ENCODE results near the gene PRDM16.

PRDM16 gene

DNA sequence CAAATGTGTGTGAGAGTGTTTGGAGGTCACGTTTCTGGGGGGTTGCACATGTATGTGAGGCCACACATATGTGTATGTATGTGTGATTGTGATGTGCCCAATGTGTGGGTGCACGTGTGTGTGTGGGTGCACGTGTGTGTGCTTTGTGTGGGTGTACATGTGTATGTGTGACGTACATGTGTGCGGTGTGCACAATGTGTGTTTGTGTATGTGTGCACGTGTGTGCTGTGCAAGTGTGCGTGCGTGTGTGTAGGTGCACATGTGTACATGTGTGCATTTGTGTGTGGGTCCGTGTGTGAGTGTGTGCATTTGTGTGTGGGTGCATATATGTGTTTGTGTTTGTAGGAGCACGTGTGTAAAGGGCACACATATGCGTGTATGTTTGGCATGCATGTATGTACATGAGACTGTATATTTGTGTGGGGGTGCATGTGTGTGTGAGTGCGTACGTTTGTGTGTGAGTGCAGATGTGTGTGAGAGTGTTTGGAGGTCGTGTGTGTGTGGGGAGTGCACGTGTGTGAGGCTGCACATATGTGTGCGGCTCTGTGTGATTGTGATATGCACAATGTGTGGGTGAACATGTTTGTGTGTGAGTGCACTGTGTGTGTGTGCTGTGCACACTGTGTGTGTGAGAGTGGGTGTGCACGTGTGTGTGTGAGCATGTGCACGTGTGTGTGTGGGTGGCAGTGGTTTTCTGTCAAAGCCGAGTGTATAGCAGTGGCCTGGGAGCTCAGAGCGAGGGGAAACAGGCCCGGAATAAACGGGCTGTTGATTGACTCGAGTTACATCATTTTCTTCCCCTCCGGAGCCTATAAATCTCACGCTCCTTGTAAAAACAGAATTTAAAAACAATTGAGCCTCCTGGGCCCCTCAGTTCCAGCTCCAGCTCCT, 252.8 kb downstream of the PRDM16 start:
- Histone ChIP-seq H3K27me3 (ENCODE audit: control insufficient read depth, insufficient read depth, low read length) (no peaks in the 10 kb centered on the region), H3K9ac (ENCODE audit: low read depth, low read length) (no peak overlapping the region), H3K4me2 (ENCODE audit: low read length) (no peak overlapping the region), H3K9me3 (replicated peaks; ENCODE audit: low read length) (no peaks in the 10 kb centered on the region), H3K4me3 (ENCODE audit: low read length) (no peak overlapping the region), H3K4me1 (ENCODE audit: control insufficient read depth, insufficient read depth, low read length) (peaks cover 11% of the 10 kb centered on the region), H3K36me3 (ENCODE audit: insufficient read depth, low read length) (no peaks in the 10 kb centered on the region)

DNA sequence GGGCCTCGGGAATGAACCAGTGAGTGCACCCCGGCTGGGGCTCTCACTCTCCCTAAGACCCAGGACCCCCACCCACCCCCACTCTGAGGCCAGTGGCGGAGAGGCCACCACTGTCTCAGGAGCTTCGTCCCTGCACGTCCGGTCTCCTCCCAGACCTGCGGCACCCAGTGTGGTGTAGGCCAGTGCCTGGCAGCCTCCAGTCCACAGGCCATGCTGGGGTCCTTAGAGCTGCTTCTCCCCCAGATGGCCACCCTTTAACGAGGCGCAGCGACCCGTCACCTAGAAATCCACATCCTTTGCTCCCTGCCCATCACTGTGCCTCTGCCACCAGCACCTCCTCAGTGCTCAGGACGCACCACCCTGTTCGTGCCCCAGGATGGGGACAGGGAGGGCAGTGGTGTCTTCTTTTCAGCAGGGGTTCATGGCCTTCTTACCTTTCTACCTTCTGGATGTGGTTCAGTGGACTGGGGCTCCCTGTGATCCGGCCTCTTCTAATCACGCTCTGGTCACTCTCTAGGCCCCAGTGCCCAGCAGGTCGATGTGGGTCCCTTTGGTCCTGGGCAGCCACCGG, 253.5 kb downstream of the PRDM16 start:
- no peaks in the 10 kb centered on the region for H3K27me3 ChIP-seq (ENCODE audit: control insufficient read depth, insufficient read depth, low read length)
- no peaks in the 10 kb centered on the region for H3K36me3 ChIP-seq (ENCODE audit: insufficient read depth, low read length)
- no peak overlapping the region for H3K4me2 ChIP-seq (ENCODE audit: low read length)
- H3K9me3 ChIP-seq (replicated peaks; ENCODE audit: low read length), result no peaks in the 10 kb centered on the region
- H3K4me3 ChIP-seq (ENCODE audit: low read length), result no peak overlapping the region
- H3K9ac ChIP-seq (ENCODE audit: low read depth, low read length), result no peak overlapping the region
- H3K4me1 ChIP-seq (ENCODE audit: control insufficient read depth, insufficient read depth, low read length), result peaks cover 11% of the 10 kb centered on the region

DNA sequence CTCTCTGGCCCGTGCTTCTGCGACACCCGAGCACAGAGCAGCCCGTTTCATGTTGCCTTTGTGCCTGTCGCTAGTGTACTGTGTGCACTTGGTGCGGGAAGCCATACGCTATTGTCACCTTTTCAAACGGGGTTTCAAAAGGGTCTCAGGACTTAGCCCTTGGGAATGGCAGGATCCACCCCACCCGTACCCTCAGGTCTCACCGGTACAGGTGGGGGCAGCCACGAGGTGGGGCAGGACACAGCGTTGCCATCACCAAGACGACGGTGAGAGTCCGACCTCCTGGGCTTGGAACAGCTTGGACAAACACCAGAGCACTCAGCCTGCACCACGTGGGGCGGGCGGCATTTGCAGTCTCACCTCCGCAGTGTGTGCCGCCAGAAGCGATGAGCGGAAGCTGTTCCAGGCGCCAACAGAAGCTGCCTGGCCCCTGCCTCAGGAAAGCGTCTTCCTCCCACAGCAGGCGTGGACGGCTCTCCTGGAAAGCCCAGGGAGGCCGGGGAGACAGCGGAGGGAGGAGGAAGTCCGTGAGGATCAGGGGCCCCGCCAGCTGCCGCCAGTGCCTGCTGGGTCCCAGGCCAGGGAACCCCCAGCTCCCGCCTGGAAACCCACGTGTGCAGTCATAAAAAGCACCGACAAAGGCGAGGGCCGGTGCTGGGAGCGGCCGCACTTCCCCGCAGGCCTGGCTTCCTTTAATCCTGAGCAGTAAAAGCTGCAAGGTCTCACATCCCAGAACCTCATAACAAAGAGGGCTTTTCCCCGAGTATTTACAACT, 254.2 kb downstream of the PRDM16 start:
- Histone ChIP-seq H3K36me3 (ENCODE audit: insufficient read depth, low read length) (no peaks in the 10 kb centered on the region), H3K4me3 (ENCODE audit: low read length) (no peak overlapping the region), H3K27me3 (ENCODE audit: control insufficient read depth, insufficient read depth, low read length) (no peaks in the 10 kb centered on the region), H3K9me3 (replicated peaks; ENCODE audit: low read length) (no peaks in the 10 kb centered on the region), H3K9ac (ENCODE audit: low read depth, low read length) (no peak overlapping the region), H3K4me2 (ENCODE audit: low read length) (no peak overlapping the region), H3K4me1 (ENCODE audit: control insufficient read depth, insufficient read depth, low read length) (peaks cover 11% of the 10 kb centered on the region)

DNA sequence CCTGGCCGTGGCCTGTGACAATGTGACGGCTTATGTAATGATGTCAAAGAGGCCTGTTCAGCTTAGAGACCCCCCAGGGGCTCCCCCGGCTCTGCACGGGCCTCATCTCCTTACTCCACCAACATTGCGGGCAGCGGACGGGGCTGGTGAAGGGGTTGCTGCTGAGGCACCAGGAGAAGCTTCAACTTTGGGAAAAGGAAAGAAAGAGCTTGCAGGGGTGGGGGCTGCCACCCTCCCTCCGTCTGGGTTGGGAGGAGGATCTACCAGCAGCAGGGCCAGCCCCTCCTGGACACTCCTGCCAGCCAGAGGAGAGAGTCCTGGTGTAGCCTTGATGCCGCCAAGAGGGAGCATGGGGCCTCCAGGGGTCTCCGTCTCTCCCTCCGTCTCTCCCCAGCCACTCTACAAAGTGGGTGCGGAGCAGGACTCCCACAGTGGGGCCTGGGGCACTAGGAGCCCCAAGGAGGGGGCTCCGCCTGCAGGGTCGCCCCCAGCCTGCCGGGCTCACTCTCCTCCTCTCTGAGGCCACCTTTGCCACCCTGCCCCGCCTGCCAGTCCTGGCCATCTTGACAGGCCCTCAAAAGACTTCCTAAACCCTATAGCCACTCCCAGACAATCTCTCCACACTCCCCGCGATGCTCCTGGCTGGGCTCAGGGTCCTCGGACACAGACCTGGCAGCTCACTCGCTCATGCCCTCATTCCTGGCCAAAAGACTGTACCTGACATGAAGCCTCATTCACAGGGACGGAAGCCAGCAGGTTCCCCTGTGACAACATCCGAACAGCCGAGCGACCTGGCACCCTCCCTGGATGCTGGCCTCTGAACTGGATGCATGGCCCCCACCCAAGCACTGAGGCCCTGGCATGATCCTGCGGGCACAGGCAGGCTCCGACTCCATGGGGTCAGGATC, 255.0 kb downstream of the PRDM16 start:
- H3K9ac ChIP-seq (ENCODE audit: low read depth, low read length), result no peak overlapping the region
- H3K27me3 ChIP-seq (ENCODE audit: control insufficient read depth, insufficient read depth, low read length), result no peaks in the 10 kb centered on the region
- H3K36me3 ChIP-seq (ENCODE audit: insufficient read depth, low read length), result no peaks in the 10 kb centered on the region
- H3K4me3 ChIP-seq (ENCODE audit: low read length), result no peak overlapping the region
- H3K4me2 ChIP-seq (ENCODE audit: low read length), result no peak overlapping the region
- no peaks in the 10 kb centered on the region for H3K9me3 ChIP-seq (replicated peaks; ENCODE audit: low read length)
- peaks cover 11% of the 10 kb centered on the region for H3K4me1 ChIP-seq (ENCODE audit: control insufficient read depth, insufficient read depth, low read length)

DNA sequence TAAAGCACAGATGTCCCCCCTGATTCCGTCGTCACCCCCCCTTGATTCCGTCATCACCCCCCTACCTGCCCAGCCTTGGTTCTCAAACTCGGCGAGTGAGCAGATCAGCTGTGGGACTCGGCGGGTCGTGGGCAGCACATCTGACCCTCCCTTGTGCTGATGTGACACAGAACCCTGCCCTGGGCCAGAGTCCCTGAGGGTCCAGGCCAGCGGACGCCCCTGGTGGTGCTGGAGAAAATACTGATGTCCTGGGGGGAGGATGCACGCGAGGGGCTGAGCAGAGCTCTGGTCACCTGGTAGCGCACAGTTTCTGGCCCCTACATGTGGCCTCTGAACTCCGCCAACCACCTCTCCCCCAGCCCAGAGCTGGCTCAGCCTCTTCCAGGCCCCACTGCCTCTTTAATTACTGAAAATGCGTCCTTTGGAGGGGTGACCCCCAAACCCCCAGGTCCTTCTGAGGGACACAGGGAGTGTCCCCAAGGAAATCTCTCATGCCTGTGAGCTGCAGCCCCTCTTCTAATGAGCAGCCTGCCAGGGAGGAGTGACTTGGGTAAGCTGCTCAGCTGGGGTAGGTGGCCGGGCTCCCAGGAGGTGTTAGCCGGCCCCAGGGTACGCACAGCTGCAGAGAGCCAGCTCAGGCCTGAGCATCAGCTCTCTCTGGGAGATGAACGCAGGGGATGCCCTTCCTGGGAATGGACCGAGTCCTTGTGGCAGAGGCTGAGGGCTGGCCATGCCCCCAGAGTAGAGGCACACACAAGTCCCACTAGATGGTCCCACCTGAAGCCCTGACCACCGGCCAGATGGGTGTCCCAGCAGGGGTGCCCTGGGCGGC, 255.9 kb downstream of the PRDM16 start:
- Histone ChIP-seq H3K36me3 (ENCODE audit: insufficient read depth, low read length) (no peaks in the 10 kb centered on the region), H3K27me3 (ENCODE audit: control insufficient read depth, insufficient read depth, low read length) (no peaks in the 10 kb centered on the region), H3K9me3 (replicated peaks; ENCODE audit: low read length) (no peaks in the 10 kb centered on the region), H3K9ac (ENCODE audit: low read depth, low read length) (no peak overlapping the region), H3K4me1 (ENCODE audit: control insufficient read depth, insufficient read depth, low read length) (peaks cover 11% of the 10 kb centered on the region), H3K4me2 (ENCODE audit: low read length) (no peak overlapping the region), H3K4me3 (ENCODE audit: low read length) (no peak overlapping the region)

DNA sequence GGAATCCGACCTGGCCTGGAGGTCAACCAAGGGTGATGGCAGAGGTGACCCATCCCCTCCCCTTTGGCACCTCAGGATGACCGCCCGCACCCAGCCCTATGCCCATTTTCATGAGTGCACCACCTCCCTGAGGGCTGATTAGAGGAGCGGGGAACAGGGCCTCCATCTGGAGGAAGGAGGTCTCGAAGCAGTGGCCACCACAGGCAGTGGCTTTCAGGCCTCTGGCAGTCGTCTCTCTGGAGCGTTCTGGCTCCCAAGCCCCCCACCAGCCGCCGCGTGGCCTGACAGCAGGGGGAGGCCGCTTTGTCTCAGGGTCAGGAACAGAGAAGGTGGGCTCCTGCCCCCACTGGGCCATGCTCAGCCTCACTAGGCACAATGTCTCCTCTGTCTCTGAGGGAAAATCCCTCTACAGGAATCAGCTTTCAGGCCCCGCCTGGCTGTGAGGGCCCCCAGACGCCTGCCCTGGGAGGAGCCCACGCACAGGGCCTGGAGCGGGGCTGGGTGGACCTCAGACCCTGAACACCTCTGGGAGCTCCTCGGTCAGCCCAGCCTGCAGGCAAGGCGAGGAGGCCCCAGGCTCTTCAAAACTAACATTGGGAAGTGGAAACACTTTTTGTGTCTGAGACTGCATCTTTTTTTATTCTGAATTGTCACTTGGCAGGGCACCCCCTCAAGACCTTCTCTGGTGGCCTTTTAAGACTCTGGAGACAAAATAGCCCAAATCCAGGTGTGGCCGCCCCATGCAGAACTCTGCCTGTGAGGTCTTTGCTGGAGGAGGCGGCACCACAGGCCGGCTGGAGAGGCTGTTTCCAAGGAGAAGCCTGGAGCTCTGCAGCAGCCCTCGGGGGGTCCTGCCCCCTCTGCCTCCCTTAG, 257.7 kb downstream of the PRDM16 start:
- no peak overlapping the region for H3K4me3 ChIP-seq (ENCODE audit: low read length)
- no peaks in the 10 kb centered on the region for H3K4me1 ChIP-seq (ENCODE audit: control insufficient read depth, insufficient read depth, low read length)
- no peak overlapping the region for H3K9ac ChIP-seq (ENCODE audit: low read depth, low read length)
- no peaks in the 10 kb centered on the region for H3K36me3 ChIP-seq (ENCODE audit: insufficient read depth, low read length)
- H3K27me3 ChIP-seq (ENCODE audit: control insufficient read depth, insufficient read depth, low read length), result no peaks in the 10 kb centered on the region
- no peak overlapping the region for H3K4me2 ChIP-seq (ENCODE audit: low read length)
- H3K9me3 ChIP-seq (replicated peaks; ENCODE audit: low read length), result no peaks in the 10 kb centered on the region

DNA sequence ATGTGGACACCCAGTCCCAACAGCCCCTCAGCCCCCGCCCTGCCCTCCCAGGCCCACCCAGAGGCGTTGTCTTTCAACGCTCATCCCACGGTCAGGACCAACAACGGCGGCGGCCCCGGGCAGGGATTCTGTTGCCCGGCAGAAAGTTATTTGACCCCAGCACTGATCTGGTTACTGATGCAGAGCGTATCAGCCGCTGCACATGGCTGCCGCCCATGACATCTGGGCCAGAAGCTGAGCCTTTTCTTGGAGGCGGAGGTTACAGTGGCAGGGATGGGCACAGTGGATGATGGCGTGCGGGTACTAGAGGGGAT, 258.3 kb downstream of the PRDM16 start:
- no peaks in the 10 kb centered on the region for H3K4me1 ChIP-seq (ENCODE audit: control insufficient read depth, insufficient read depth, low read length)
- no peaks in the 10 kb centered on the region for H3K36me3 ChIP-seq (ENCODE audit: insufficient read depth, low read length)
- H3K9ac ChIP-seq (ENCODE audit: low read depth, low read length), result no peak overlapping the region
- H3K4me3 ChIP-seq (ENCODE audit: low read length), result no peak overlapping the region
- H3K9me3 ChIP-seq (replicated peaks; ENCODE audit: low read length), result no peaks in the 10 kb centered on the region
- H3K27me3 ChIP-seq (ENCODE audit: control insufficient read depth, insufficient read depth, low read length), result no peaks in the 10 kb centered on the region
- no peak overlapping the region for H3K4me2 ChIP-seq (ENCODE audit: low read length)

DNA sequence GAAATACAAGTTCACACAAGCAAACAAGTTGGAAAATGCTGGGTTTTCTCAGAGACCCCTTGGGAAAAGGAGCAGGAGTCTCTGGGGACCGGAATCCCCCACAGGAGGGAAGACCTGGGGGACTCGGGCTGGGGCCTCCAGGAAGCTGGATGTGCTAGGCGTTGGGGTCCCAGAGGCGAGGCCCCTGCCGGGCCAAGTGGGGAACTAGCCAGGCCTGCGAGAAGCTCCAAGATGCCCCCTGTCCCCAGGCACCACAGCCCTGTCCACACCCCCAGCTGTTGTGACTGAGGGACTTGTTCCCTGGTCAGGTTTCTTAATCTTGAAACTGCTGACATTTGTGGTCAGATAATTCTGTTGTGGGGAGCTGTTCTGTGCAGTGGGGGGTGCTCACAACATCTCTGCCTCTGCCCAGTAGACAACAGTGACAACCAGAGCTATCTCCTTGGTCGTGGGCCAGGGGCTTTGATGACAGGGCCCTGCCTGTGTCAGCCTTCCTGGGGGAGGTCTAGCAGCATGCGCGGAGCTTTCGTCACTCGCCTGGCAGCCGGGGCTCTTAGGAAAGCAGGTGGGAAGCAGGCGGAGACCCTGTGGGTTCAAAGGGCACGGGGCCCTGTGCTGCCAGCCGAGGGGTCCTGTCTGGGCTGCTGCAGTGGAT, 259.1 kb downstream of the PRDM16 start:
- Histone ChIP-seq H3K9ac (ENCODE audit: low read depth, low read length) (no peak overlapping the region), H3K4me1 (ENCODE audit: control insufficient read depth, insufficient read depth, low read length) (no peaks in the 10 kb centered on the region), H3K4me2 (ENCODE audit: low read length) (no peak overlapping the region), H3K4me3 (ENCODE audit: low read length) (no peak overlapping the region), H3K9me3 (replicated peaks; ENCODE audit: low read length) (no peaks in the 10 kb centered on the region), H3K36me3 (ENCODE audit: insufficient read depth, low read length) (no peaks in the 10 kb centered on the region), H3K27me3 (ENCODE audit: control insufficient read depth, insufficient read depth, low read length) (no peaks in the 10 kb centered on the region)

DNA sequence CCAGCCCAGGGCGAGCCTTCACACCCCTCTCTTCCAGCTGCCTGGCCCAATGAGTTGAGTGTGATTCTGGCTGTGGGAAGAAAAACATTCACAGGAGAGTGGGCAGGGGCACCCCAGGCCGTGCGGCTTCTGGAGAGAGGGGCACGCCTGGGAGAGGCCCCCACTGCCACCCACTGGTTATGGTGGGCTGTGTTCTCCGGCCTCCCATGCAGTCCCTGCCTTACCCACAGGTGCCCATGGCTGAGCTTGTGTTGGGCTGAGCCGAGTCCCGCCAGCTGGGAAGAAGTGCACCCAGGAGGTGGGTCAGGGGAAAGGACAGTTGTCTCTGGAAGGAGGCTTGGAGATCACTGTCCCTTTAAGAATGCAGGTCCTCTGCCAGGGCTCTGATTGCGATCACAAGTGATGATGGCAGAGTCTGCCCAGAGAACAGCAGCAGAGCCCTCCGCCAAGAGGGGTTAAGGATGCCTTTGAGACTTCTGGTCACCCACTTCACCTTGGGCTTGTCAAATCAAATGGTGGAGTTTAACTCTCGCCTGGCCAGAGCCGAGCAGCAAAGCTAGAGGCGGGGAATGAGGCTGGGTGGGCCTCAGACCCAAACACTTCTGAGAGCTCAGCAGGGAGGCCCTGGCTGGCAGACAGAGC, 260.8 kb downstream of the PRDM16 start:
- no peaks in the 10 kb centered on the region for H3K36me3 ChIP-seq (ENCODE audit: insufficient read depth, low read length)
- H3K27me3 ChIP-seq (ENCODE audit: control insufficient read depth, insufficient read depth, low read length), result no peaks in the 10 kb centered on the region
- H3K9ac ChIP-seq (ENCODE audit: low read depth, low read length), result no peak overlapping the region
- H3K4me2 ChIP-seq (ENCODE audit: low read length), result no peak overlapping the region
- no peak overlapping the region for H3K4me3 ChIP-seq (ENCODE audit: low read length)
- H3K4me1 ChIP-seq (ENCODE audit: control insufficient read depth, insufficient read depth, low read length), result no peaks in the 10 kb centered on the region
- no peaks in the 10 kb centered on the region for H3K9me3 ChIP-seq (replicated peaks; ENCODE audit: low read length)

All from skeletal muscle satellite cell (primary cell).